Right lobe of liver (tissue), 6 donors: Measurements from ENCODE around the gene PLXNA3. TPM values are rescaled to one million over a fixed set of nuclear protein-coding genes. Genes with fewer than 3 reads are reported as not detected.

ENCODE experiments used
- ATAC-seq, 4 donors: fragments of 200-7000 bp; cut with Tn5 transposase; one replicate each; pipeline ENCODE4 v1.9.1; 2020; ENCODE audit warnings: mild to moderate bottlenecking in 4 of 4, moderate library complexity in 4 of 4
- DNase-seq, 3 donors: peaks; one replicate each; pipeline ENCODE4 v3.0.0-alpha.2; 2020
- H3K27ac ChIP-seq, 3 donors: fragments of 200-600 bp; one replicate each; pipeline ENCODE4 v1.8.0; 2022
- H3K27me3 ChIP-seq, 2 donors: fragments of 200-600 bp; one replicate each; pipeline ENCODE4 v1.8.0; 2022
- H3K36me3 ChIP-seq, 4 donors: fragments of 200-600 bp; sonication (generic) in 1 of 4; one replicate each; pipeline versions ENCODE4 v1.5.1 to v1.8.0; 2017 to 2022; ENCODE audit warnings: control low read depth in 1 of 4
- H3K4me1 ChIP-seq, 4 donors: fragments of 200-600 bp; sonication (generic) in 1 of 4; one replicate each; pipeline versions ENCODE4 v1.5.1 to v1.8.0; 2017 to 2022; ENCODE audit warnings: control low read depth in 1 of 4
- H3K4me3 ChIP-seq, 3 donors: fragments of 200-600 bp; one replicate each; pipeline ENCODE4 v1.8.0; 2022
- H3K9me3 ChIP-seq, 4 donors: fragments of 200-600 bp; sonication (generic) in 1 of 4; one replicate each; pipeline versions ENCODE4 v1.5.1 to v1.8.0; 2017 to 2022; ENCODE audit warnings: control low read depth in 1 of 4
- POLR2A ChIP-seq: fragments of 450-650 bp; IDR thresholded peaks from one replicate; pipeline ENCODE4 v1.6.1; 2017; ENCODE audit warnings: antibody characterized with exemption, mild to moderate bottlenecking
- WGBS: methylation state at CpG from one replicate; pipeline ENCODE4 v1.1.6; 2018; ENCODE audit warnings: low coverage, low lambda C conversion rate; ENCODE audit not compliant: insufficient coverage; ENCODE audit errors: missing lambda C conversion rate; 5-methylcytosine and 5-hydroxymethylcytosine counted together
- intact Hi-C, 2 donors: fragments of 100-400 bp; cut with DNase I; formaldehyde crosslinking; loops; one replicate each; pipeline versions ENCODE4 v1.11.2 to v1.14.1; 2022
- total RNA-seq, 6 experiments: library from RNA; depleted of rRNA in 2 of 6; stranded (reverse); fragments of >200 nt in 2 of 6; fragmentation: NEBNext Ultra II Directional in 3 of 6; extraction: Animal tissue kit (Norgen Biotek cat#: 25700) in 3 of 6; gene quantifications; one replicate each; pipeline versions ENCODE4 v1.1.0 to v1.2.4, GENCODE V29; 2016 to 2023
- TF ChIP-seq, protein P1 (sequence below), 4 donors: fragments of 200-600 bp in 3 of 4; fragments of 450-650 bp in 1 of 4; IDR thresholded peaks; one replicate each; pipeline versions ENCODE4 v1.5.1 to v1.8.0; 2016 to 2022; ENCODE audit warnings: antibody characterized with exemption in 4 of 4, mild to moderate bottlenecking in 2 of 4
- donor health status: DM: no; HTN: yes; CAD: no.
- donor health status: DM: no; HTN: no; CAD: no.
- donor health status: DM: no; HTN: no; CAD: no.
- donor health status: DM: no; HTN: yes; CAD: no.
- donor health status: DM: no; HTN: yes; CAD: no.

The PLXNA3 gene
- total RNA-seq, 6 experiments from 2014 or later = 1.3 to 22.8 (median 2.6) TPM

DNA sequence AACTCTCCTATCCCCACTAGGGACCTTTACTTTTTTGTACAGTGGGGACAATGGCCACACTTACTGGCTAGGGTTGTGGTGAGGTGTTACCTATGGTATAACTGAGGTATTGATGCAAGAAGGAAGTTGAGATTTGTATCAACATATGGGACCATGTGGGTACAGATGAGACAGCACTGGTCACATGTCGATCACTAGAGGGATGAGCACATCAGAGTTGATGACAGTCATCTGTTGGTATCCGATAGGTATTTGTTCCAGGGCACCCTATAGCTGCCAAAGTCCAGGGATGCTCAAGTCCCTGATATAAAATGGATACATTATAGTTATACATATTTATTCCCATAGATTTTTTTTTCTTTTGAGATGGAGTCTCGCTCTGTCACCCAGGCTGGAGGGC, 44.9 kb downstream of the PLXNA3 start:
- Histone ChIP-seq H3K4me3 (no peak overlapping the region), H3K27ac (no peak overlapping the region), H3K4me1 (no peaks in the 10 kb centered on the region), H3K36me3 (peaks cover 0 to 7% (median 0%) of the 10 kb centered on the region in 4 donors), H3K27me3 (no peaks in the 10 kb centered on the region), H3K9me3 (no peaks in the 10 kb centered on the region)
- intact Hi-C loops = no loop called here
- TF ChIP-seq, protein P1, sequence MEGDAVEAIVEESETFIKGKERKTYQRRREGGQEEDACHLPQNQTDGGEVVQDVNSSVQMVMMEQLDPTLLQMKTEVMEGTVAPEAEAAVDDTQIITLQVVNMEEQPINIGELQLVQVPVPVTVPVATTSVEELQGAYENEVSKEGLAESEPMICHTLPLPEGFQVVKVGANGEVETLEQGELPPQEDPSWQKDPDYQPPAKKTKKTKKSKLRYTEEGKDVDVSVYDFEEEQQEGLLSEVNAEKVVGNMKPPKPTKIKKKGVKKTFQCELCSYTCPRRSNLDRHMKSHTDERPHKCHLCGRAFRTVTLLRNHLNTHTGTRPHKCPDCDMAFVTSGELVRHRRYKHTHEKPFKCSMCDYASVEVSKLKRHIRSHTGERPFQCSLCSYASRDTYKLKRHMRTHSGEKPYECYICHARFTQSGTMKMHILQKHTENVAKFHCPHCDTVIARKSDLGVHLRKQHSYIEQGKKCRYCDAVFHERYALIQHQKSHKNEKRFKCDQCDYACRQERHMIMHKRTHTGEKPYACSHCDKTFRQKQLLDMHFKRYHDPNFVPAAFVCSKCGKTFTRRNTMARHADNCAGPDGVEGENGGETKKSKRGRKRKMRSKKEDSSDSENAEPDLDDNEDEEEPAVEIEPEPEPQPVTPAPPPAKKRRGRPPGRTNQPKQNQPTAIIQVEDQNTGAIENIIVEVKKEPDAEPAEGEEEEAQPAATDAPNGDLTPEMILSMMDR (IDR thresholded peaks at IDR 0.05) = no peak
- no peak for TF ChIP-seq POLR2A
- DNase-seq (no peak), ATAC-seq (no peak)
- 79% methylated on average over 2 of the region's 3 CpGs for WGBS

DNA sequence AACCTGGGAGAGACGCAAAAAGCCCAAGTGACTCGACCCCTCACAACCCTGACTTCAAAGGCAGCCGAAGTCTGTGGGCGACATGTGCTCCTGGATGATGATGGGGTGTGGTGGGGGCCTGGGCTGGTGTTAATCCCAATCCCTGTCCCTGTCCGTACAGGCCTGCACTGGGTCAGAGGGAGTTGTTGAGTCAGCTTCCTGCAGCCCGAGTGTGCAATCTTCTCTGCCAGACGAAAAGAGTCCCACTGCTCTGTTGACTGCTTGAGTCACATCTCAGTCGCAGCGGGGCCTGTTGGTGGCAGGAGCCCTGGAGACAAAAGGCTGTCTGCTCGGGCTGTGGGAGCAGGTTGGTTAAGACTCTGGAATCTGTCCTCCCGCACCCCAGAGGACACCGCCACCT, 47.7 kb downstream of the PLXNA3 start:
- DNase-seq = no peak
- peaks cover 0 to 7% (median 0%) of the 10 kb centered on the region in 4 donors for H3K36me3 ChIP-seq
- intact Hi-C loops = no loop called here
- H3K9me3 ChIP-seq = no peaks in the 10 kb centered on the region
- no peaks in the 10 kb centered on the region for H3K4me1 ChIP-seq
- H3K4me3 ChIP-seq = no peak overlapping the region
- H3K27me3 ChIP-seq = no peaks in the 10 kb centered on the region
- TF ChIP-seq POLR2A = no peak
- TF ChIP-seq, protein P1 (IDR thresholded peaks at IDR 0.05) = no peak
- H3K27ac ChIP-seq = no peak overlapping the region
- WGBS = 79% methylated on average over 2 of the region's 12 CpGs
- peak in 2 of 4 donors; percentile 33 to 42 for ATAC-seq

DNA sequence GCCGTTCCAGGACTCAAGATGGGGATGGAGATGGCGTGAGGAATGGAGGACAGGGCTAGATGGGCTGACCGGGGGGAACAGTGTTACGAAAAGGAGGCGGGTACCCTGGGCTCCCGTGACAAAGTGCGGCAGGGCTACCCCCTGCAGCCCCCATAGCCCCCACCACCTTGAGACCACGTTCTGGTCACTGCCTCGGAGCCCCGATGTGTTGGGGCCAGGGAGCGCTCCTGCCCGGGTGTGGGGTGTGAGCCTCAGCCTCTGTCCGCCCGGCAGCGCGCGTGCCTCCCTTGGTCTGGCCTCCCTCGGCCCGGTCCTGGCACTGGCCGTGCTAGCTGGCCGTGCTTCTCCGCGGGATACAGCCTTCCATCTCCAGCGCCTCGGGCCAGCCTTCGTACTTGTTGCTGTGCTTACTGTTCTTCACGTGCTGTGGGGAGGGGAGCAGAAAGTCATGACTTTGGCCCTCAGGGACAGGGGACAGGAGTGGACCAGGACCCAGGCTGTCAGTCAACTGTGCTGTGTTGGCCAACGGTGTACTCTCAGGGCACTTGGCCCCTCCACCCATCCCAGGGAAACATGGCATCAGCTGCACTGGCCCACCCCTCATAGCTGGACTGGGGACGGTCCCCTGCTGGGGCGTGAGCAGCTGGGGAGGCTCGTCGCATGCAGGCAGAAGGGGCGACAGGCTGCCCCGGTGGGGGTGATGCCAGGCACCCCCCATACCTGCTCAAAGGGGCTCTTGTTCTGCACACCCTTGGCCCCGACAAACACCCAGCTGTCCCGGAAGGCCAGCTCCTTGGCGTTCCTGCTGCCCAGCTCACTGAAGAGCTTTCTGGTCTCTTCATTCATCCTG, 48.6 kb downstream of the PLXNA3 start:
- H3K4me3 ChIP-seq = no peak overlapping the region
- ATAC-seq = peak in 1 of 4 donors; percentile 12
- no peaks in the 10 kb centered on the region for H3K9me3 ChIP-seq

DNA sequence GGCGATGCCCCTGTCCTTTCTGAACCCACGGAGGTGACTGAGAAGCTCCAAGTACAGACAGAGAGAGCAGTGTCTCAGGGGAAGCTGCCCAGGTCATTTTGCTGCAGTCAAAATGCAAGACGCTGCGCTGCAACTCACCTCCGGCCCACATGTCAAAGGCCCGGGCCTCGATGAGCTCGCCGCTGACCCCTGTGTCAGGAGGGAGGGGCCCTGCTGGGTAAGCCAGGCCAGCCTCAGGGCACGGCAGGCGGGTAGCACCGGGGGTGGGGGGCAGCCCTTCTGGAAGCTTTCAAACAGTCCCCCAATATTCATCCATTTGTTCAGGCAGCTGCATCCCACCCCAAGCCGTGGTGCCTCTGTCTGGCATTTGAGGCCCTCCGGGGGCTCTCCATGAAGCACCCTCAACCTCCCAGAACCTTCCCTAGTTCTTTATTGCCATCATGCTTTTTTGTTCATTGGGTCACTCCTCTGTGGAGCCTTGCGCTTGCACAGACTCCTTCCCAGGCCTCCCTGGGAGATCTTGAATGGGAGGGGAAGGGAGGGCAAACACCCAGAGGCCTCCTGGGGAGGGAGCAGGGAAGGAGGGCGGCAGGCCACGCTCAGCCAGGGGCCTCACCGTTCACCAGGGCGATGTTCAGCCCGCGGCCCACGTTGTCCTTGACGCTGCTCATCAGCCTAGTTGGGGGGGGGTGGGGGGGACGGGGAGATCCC, 49.7 kb downstream of the PLXNA3 start:
- Histone ChIP-seq H3K4me1 (no peaks in the 10 kb centered on the region), H3K27ac (no peak overlapping the region), H3K27me3 (no peaks in the 10 kb centered on the region), H3K4me3 (no peak overlapping the region), H3K36me3 (peaks cover 0 to 7% (median 0%) of the 10 kb centered on the region in 4 donors), H3K9me3 (no peaks in the 10 kb centered on the region)
- 80% methylated on average over 7 of the region's 24 CpGs for WGBS
- intact Hi-C loops = no loop called here
- no peak for ATAC-seq
- DNase-seq = no peak
- no peak for TF ChIP-seq POLR2A
- TF ChIP-seq, protein P1 (IDR thresholded peaks at IDR 0.05) = no peak

More for the DNA sequence above, 48.6 kb downstream of the PLXNA3 start:
- intact Hi-C loops = no loop called here
- 73% methylated on average over 2 of the region's 37 CpGs for WGBS
- Histone ChIP-seq H3K36me3 (peaks cover 0 to 7% (median 0%) of the 10 kb centered on the region in 4 donors), H3K27ac (no peak overlapping the region), H3K4me1 (no peaks in the 10 kb centered on the region), H3K27me3 (no peaks in the 10 kb centered on the region)
- TF ChIP-seq, protein P1 (IDR thresholded peaks at IDR 0.05) = no peak
- no peak for TF ChIP-seq POLR2A
- DNase-seq = no peak
